GM15510 (cell line): ENCODE data around the gene FCAMR.

ENCODE experiments used
- POLR2A ChIP-seq: IDR thresholded peaks from 3 replicates; pipeline ENCODE4 v1.6.1; 2011; ENCODE audit warnings: borderline replicate concordance; ENCODE audit not compliant: insufficient read length; ENCODE audit errors: extremely low read depth

Gene FCAMR

DNA sequence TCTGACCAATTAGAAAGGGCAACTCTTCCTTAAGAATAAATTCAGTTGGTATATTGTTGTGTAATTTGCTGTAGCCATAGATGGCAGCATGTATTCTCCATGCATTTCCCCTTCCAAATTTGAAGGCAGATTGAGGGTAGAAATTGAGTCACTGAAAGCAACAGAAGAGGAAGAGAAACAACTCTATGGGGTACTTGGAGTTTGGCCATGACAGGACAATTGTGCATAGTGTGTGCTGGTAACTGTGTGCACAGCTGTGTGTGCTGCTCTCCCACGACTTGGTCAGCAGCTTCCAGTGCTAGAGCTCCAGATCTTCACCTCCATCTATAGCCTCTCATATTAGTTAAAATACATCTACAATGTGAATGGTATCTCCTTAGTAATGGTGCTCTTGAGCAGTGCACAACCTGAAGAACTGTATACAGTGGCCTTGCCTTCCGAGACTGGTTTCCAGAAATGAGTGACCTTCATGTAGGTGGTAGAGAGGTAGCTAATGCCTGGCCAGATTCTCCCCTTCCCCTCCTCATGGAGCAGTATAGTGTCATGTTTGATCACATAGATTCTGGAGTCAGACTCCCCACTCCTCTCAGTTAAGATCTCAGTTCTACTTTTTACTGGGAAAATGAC is 882 bp upstream of the FCAMR start:
- TF ChIP-seq POLR2A = no peak

DNA sequence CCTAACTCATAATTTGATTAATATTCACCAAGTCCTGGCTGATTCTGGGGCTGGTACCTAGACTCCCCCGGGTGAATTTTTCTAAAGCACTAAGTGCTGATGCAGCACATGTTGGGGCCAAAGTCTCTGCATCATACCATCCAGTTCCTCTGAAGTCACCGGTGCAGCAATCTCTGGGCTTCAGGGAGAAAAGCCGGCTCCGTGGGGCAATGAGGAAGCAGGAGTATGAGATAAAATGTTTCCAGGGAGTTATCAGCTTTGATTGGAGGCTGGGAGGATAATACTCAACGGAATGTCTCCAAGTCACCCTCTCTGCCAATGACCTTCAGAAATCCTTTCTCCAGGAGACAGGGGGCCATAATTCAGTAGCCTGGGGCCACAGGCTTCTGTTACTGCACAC is 1.2 kb downstream of the FCAMR start:
- TF ChIP-seq POLR2A = no peak

DNA sequence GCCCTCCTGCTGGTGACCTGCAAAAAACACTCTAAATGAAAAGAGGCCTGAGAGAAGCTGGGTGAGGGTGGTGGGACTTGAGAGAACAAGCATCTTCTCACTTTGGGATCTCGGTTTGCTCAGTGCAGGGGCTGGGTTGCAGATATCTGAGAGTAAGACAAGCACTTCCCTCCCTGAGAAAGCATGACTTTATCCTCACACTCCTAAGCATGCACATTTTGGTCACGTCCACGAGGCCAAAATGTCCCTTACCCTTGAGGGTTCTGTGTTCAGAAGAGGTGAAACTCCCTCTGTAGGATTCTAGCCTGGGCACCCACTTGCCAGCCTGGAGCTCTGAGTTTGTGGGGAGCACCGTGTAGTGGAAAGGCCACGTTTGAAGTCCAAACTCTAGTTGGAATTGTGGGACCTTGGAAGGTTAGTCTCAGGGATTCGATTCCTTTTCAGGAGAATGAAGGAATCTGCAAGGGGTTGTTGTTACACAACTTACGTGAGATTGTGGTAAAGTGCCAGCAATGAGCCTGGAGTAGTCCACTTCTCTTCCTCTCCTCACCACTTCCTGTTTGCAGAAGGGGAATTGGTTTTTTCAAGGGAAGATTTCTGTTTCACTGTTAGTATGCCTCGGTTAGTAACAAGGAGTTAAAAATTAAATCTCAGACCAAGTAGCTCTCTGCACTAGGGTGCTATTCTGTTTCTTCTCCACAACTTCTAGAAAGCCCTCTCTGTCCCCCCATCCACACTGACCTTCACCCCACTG is 3.0 kb downstream of the FCAMR start:
- no peak for TF ChIP-seq POLR2A

DNA sequence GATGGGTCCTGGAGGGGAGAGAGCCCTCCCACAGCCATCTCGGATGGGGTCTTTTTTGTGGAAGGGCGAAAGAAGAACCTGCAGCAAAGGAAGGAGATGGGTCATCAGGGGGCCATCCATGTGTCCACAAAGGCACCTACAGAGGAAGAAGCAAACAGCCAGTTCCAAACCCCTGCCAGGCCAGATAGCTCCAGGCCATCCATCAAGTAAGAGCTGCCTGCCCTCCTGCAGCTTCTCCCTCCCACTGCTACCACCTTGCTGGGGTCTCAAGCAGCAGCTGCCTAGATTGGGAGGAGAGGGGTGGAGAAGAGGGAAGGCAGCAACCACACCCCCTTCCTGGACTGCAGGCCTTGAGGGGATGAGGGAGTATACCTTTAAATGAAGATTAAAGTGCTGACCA is 4.5 kb downstream of the FCAMR start:
- TF ChIP-seq POLR2A = no peak

DNA sequence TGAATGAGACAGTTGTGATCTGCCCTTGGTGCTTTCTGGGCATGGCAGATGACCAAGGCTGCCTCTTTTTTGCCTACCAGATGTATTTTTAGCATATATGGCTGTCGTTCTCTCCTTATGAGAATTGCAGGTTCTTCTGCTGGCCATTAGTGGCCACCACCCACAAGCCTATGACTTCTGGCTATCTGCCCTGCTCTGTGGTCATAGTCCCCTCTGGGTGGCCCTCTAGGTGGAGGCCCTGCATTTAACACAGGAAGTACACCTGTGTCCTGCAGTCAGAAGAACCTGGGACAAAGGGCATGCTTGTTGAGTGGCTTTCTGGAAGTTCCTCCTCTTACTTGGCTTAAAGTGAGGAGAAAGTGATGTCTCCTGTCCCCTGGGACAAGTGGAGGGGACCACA is 6.5 kb downstream of the FCAMR start:
- TF ChIP-seq POLR2A = no peak

DNA sequence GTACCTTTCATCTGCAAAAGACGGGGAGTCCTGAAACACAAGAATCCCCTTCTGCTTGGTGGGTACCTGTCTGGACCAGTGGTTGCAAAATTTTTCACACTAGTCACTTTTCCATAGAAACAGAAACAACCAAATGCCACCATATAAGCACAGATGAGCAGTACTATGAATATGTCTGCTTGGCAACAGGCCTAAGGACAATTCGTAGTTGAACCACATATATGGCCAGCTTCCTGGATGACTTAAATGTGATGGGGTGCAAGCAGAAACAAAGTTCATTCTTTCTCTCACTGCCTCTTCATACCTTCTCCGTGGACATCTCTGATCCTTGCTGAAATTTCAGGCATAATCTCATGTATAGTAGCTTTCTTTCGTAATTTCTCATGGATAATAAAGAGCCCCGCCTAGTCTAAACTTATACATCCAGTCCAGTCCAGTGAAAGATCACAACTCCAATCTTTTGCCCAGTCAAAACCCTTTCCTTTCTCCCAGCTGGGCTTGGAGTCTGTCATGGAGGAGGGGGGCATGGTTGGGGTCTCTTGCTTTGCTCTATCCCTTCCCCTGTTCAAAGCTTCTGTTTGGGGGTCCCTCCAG is 7.0 kb downstream of the FCAMR start:
- no peak for TF ChIP-seq POLR2A

DNA sequence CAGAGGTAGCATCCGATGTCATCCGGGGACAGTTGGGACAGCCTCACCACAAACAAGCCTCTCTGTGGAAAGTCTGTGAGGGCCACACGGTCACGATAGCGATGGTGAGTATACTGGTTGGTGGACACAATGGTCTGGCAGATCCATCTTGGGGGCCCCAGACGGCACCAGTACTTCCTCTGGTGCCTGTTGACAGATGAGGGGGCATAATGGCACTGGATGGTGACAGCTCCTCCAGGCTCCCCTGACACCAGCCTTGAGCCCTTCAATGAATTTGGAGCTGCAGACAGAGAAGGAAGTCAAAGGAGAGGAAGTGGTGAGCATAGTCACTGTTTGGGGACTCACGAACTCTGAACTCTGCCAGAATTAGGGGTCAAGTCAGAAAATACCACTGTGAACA is 8.0 kb downstream of the FCAMR start:
- no peak for TF ChIP-seq POLR2A

DNA sequence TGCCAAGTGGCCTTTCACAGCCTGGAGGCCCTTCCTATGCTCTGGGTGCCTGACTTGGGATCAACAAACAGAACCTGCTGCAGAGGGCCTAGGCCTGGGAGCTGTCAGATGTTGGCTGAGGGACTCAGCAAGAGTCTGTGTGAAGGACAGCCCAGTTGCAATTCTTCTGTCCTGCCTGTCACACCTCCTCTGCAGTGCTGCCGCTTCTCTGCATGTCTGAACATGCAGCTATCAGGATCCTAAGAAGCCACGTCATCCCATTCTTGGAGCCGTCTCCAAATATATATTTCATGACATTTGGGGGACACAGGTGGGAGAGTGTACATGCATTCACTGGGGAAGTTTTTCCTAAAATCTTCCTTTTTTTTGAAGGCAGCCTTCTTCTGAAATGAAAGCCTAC is 8.6 kb downstream of the FCAMR start:
- no peak for TF ChIP-seq POLR2A

DNA sequence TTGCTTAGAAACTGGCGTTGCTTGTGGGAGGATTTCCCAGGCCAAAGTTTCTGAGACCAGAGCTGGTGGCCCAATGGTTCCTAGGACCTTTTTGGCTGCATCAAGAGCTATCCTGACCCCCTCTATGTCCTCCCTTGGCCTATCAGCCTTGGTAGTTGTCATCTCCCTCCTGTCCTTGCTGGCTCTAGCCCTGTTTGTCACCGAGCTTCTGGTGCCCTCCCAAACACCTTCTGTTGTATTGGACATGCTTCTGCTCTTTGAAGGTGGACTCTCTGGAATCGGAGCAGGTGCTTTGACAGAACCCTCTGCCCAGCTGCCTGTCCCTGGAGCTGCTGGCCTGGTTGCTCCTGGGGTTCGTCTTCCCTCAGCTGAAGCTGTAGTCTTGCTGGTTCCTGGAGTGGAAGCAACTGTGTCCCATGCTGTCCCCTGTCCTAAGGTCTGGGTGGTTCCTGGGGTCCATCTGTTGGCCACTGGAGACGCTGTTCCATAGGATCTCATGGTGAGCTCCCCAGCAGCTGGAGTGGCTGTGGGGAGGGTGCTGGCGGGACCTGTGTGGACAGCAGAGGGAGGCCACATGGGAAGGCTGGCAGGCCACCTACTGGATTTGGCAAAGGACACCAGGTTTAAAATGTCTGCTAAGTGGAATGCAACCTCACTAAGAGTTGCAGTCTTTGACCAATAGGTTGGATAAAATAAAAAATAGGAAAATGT is 9.4 kb downstream of the FCAMR start:
- no peak for TF ChIP-seq POLR2A

DNA sequence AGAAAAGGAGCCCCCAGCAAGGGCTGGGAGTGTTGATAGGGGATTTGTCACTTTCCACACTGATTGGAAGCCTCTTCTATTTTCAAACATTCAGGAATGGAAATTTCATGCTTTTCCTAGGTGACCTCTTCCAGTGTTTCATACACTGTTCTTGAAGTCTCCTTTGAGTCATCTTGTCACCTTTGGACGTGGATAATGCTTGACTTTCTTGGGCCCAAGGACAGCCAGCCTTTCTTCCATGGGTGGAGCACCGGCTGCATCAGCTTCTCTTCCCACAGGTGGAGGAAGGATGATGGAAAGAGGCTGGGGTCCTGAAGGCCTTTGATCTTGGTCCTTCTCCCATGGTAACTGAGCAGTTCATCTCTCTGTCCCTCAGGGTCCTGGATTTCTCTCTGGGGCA is 12.1 kb downstream of the FCAMR start:
- no peak for TF ChIP-seq POLR2A

DNA sequence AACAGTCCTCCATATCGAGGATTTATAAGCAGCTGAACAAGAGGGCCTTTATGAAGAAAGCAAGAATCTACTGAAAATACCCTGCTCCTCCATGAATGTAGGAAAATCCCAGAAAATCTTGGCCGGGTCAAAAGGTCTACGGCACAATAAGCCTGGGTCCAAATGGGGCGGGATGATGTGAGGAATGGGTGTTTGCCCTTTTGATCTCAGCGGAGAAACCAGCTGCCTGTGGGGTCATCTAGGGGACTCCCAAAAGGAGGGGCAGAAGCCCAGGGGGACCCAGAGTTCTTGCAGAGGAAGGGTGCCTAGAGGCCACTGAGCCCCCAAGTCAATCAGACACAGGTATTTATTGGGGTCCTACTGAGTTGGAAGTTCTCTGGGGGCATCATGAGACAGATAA is 12.6 kb downstream of the FCAMR start:
- no peak for TF ChIP-seq POLR2A

DNA sequence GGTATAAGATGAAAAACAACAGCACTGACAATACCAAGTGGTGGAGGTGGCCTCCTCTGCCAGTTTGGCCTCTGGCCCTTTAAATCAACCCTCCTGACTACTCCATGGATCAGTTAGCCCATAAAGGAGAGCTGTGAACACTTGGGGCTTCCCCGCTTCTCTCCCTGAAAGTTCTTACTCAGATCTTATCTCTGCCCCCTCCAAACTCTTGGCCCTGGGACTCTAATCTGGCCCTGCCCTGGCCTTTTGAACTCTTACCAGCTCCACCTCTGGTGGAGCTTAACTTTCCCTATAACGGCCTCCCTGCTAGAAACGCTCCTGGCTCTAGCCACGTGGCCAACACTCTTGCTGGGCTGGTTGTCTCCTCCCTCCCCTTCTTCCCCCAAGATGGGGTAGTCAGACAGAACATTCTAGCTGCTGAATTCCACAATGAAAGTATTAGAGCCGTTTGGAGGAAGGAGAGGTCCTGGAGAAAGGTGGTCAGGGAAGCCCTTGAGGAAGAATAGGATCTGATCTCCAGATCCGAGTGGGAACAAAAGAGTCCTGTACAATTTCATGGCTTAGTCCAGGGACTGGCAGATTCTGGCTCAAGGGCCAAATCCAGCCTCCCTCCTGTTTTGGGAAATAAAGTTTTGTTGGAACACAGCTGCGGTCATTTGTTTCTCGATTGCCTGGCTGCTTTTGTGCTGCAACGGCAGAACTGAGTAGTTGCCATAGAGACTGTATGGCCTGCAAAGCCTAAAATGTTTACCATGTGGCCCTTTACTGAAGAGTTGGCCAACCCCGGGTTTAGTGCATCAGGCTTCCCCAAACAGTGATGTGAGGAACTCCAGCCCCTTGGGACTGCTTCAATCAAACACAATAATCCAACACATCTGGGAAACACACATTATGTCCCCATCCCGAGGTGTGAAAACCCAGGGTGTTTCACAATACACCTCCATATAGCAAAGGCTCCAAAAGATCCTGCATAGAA is 14.5 kb downstream of the FCAMR start:
- TF ChIP-seq POLR2A = no peak

DNA sequence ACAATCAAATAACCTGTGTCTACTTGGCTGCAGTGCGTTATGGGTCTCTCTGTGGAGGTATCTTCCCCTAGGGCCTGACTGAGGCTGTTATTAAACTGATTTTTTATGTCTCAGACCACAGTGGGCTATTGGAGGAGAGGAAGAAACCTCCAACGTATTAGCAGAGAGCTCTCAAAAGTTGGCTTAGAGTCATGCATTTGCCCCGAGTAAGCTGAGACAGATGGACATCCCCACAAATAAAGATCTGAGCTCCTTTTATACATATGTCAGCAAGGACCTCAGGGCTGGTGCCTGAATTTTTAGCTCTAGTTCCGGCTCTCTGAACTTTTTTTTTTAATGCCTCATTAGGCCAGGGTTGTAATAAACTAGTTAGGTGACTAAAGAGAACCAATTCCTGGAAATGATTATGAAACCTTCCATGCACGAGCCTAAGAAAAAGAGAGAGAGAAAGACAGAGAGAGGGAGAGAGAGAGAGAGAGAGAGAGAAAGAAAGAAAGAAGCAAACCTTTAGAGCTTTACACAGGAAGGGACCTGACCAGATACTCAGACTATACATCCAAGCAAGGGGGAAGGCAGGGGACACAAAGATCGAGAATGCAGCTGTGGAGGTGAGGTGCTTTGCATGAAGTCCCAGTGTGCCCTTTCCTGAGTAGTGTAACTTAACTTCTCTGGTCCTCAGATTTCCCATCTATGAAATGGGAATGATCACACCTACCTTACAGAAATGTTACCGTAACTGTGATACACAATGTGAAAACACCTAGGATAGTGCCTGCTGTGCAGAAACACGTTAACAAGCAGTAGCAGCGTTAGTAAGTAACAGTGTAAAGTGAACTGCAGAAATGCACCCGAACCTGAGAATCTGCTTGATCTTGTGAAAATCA is 15.6 kb downstream of the FCAMR start:
- no peak for TF ChIP-seq POLR2A
